ENCODE measurements around the gene POU2F1.

- TF ChIP-seq, protein P1, sequence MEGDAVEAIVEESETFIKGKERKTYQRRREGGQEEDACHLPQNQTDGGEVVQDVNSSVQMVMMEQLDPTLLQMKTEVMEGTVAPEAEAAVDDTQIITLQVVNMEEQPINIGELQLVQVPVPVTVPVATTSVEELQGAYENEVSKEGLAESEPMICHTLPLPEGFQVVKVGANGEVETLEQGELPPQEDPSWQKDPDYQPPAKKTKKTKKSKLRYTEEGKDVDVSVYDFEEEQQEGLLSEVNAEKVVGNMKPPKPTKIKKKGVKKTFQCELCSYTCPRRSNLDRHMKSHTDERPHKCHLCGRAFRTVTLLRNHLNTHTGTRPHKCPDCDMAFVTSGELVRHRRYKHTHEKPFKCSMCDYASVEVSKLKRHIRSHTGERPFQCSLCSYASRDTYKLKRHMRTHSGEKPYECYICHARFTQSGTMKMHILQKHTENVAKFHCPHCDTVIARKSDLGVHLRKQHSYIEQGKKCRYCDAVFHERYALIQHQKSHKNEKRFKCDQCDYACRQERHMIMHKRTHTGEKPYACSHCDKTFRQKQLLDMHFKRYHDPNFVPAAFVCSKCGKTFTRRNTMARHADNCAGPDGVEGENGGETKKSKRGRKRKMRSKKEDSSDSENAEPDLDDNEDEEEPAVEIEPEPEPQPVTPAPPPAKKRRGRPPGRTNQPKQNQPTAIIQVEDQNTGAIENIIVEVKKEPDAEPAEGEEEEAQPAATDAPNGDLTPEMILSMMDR (optimal IDR thresholded peaks at IDR 0.05 in 1 of 3, IDR thresholded peaks at IDR 0.05 in 1 of 3, conservative IDR thresholded peaks at IDR 0.05 in 1 of 3; ENCODE audit: extremely low read depth in 1 of 3, insufficient read depth in 2 of 3, low read length in 3 of 3), result no peak
- TF ChIP-seq EZH2 (IDR thresholded peaks at IDR 0.05; ENCODE audit: low read length), result no peak
Measured at GRCh38 chr1:167440776-167441175, 220.1 kb downstream of the POU2F1 start.
